HepG2 (cell line): Measurements from ENCODE around the gene MORC1. TPM values are rescaled to one million over a fixed set of nuclear protein-coding genes. Genes with fewer than 3 reads are reported as not detected.

ENCODE experiments used
- ATAC-seq: fragments of 200-7000 bp; cut with Tn5 transposase; 3 replicates; pipeline ENCODE4 v1.9.1; 2020; ENCODE audit warnings: mild to moderate bottlenecking, moderate library complexity
- BruUV-seq: library from RNA; stranded (reverse); fragments of 400-500 nt; replicated peaks from 2 replicates; lab custom pipeline; 2021; lab: Mats Ljungman, UMichigan
- CTCF ChIA-PET: fragments of 300-600 bp; formaldehyde crosslinking; extraction: SDS; loops from one replicate; lab custom pipeline; 2021; ENCODE audit warnings: low total read pairs, inconsistent platforms, low intra/inter-chr PET ratio; lab: Yijun Ruan, JAX
- POLR2A ChIA-PET: fragments of 350-600 bp; sonication (Branson Sonifier 250); formaldehyde crosslinking; loops from one replicate; lab custom pipeline; 2020; ENCODE audit warnings: antibody characterized with exemption, inconsistent platforms; lab: Yijun Ruan, JAX
- DNase-seq: peaks from one replicate; pipeline ENCODE4 v3.0.0-alpha.2; 2015; ENCODE audit warnings: low spot score
- FAIRE-seq: peaks from 3 replicates; lab custom pipeline; 2011; peaks lifted over from hg19 to GRCh38; lab: Jason Lieb, UNC
- H2AFZ ChIP-seq: one replicate; pipeline ENCODE4 v1.6.1; 2011; ENCODE audit warnings: low read length, inconsistent platforms
- H3K27ac ChIP-seq: fragments of 300-600 bp; 3 replicates; pipeline ENCODE4 v1.8.0; 2011; ENCODE audit warnings: mixed run types, mild to moderate bottlenecking, mixed read lengths, low read length, inconsistent platforms; ENCODE audit not compliant: insufficient read depth; ENCODE audit errors: extremely low read length
- H3K27me3 ChIP-seq, 2 experiments: fragments of 200-600 bp in 1 of 2; 2 replicates in 1 of 2; 3 replicates in 1 of 2; pipeline versions ENCODE4 v1.6.0 to v1.8.0; 2011; ENCODE audit warnings: low read length in 2 of 2, mild to moderate bottlenecking in 2 of 2, moderate library complexity in 2 of 2, inconsistent platforms in 1 of 2; ENCODE audit not compliant: insufficient read depth in 2 of 2, control insufficient read depth in 1 of 2
- H3K36me3 ChIP-seq, 2 experiments: fragments of 200-600 bp in 1 of 2; replicated peaks in 1 of 2; 2 replicates in 1 of 2; 3 replicates in 1 of 2; pipeline versions ENCODE4 v1.5.1 to v1.8.0; 2011; ENCODE audit warnings: low read length in 2 of 2, inconsistent platforms in 1 of 2; ENCODE audit not compliant: insufficient read depth in 2 of 2, control insufficient read depth in 1 of 2
- H3K4me1 ChIP-seq: 2 replicates; pipeline ENCODE4 v1.5.1; 2012; ENCODE audit warnings: low read length, inconsistent platforms; ENCODE audit not compliant: insufficient read depth
- H3K4me2 ChIP-seq: 2 replicates; pipeline ENCODE4 v1.6.0; 2011; ENCODE audit warnings: low read depth, low read length, inconsistent platforms
- H3K4me3 ChIP-seq, 3 experiments: fragments of 200-600 bp in 1 of 3; sonication (generic), shearing (Covaris generic) in 1 of 3; replicated peaks in 1 of 3; 2 replicates each; pipeline ENCODE4 v1.5.1; 2011 to 2016; ENCODE audit warnings: low read length in 3 of 3, inconsistent platforms in 2 of 3, low read depth in 2 of 3, mild to moderate bottlenecking in 2 of 3, control low read depth in 1 of 3, mixed read lengths in 1 of 3; ENCODE audit not compliant: insufficient read depth in 1 of 3
- H3K79me2 ChIP-seq: one replicate; pipeline ENCODE4 v1.6.1; 2011; ENCODE audit warnings: low read length, inconsistent platforms; ENCODE audit not compliant: insufficient read depth
- H3K9ac ChIP-seq: 2 replicates; pipeline ENCODE4 v1.6.0; 2011; ENCODE audit warnings: mild to moderate bottlenecking, low read depth, low read length, inconsistent platforms; ENCODE audit not compliant: insufficient read depth
- H3K9me3 ChIP-seq: 2 replicates; pipeline ENCODE4 v1.5.1; 2012; ENCODE audit warnings: mild to moderate bottlenecking, low read length
- H4K20me1 ChIP-seq: 2 replicates; pipeline ENCODE4 v1.6.0; 2011; ENCODE audit warnings: inconsistent platforms, mild to moderate bottlenecking, low read length, moderate library complexity; ENCODE audit not compliant: insufficient read depth
- ARNTL ChIP-seq: sonication (generic); formaldehyde crosslinking; IDR thresholded peaks from 2 replicates; pipeline ENCODE4 v1.4.0; 2020; ENCODE audit warnings: mild to moderate bottlenecking, missing genetic modification reagents
- BRF2 ChIP-seq: sonication (generic); formaldehyde crosslinking; IDR thresholded peaks from 2 replicates; pipeline ENCODE4 v1.8.1; 2022; ENCODE audit warnings: mild to moderate bottlenecking, missing genetic modification reagents
- CENPX ChIP-seq: sonication (generic); formaldehyde crosslinking; IDR thresholded peaks from 2 replicates; pipeline ENCODE4 v1.9.0; 2021; ENCODE audit warnings: mild to moderate bottlenecking, missing genetic modification reagents, moderate library complexity
- ERF ChIP-seq: IDR thresholded peaks from 2 replicates; pipeline ENCODE4 v1.6.1; 2018; ENCODE audit warnings: missing biosample characterization, missing genetic modification reagents
- GATAD2A ChIP-seq: IDR thresholded peaks from 2 replicates; pipeline ENCODE4 v1.6.1; 2016
- MEF2D ChIP-seq: sonication (generic); formaldehyde crosslinking; IDR thresholded peaks from 2 replicates; pipeline ENCODE4 v1.5.1; 2020; ENCODE audit warnings: mild to moderate bottlenecking, missing genetic modification reagents
- MIXL1 ChIP-seq: IDR thresholded peaks from 2 replicates; pipeline ENCODE4 v1.6.1; 2016
- MZF1 ChIP-seq: sonication (generic); formaldehyde crosslinking; IDR thresholded peaks from 2 replicates; pipeline ENCODE4 v1.8.1; 2023; ENCODE audit warnings: mild to moderate bottlenecking, missing genetic modification reagents, borderline replicate concordance
- NCOR1 ChIP-seq: fragments of 200-600 bp; sonication (generic); IDR thresholded peaks from 2 replicates; pipeline ENCODE4 v1.7.0; 2017; ENCODE audit warnings: antibody characterized with exemption, low read length, borderline replicate concordance
- NR2C2 ChIP-seq: sonication (generic); formaldehyde crosslinking; IDR thresholded peaks from 2 replicates; pipeline ENCODE4 v1.4.0; 2020; ENCODE audit warnings: missing genetic modification reagents, mild to moderate bottlenecking, moderate library complexity, borderline replicate concordance
- POLR2G ChIP-seq: fragments of 200-400 bp; formaldehyde crosslinking; IDR thresholded peaks from 2 replicates; pipeline ENCODE4 v1.6.1; 2018; ENCODE audit warnings: mild to moderate bottlenecking, low read depth, low read length, moderate library complexity
- ZFP36L1 ChIP-seq: sonication (generic); formaldehyde crosslinking; IDR thresholded peaks from 2 replicates; pipeline ENCODE4 v1.8.0; 2022; ENCODE audit warnings: mild to moderate bottlenecking, missing genetic modification reagents, moderate library complexity
- ZKSCAN8 ChIP-seq: IDR thresholded peaks from 2 replicates; pipeline ENCODE4 v1.6.1; 2016; ENCODE audit warnings: borderline replicate concordance, missing genetic modification reagents, missing compliant biosample characterization
- ZNF253 ChIP-seq: sonication (generic); formaldehyde crosslinking; IDR thresholded peaks from 2 replicates; pipeline ENCODE4 v1.8.0; 2022; ENCODE audit warnings: mild to moderate bottlenecking, missing genetic modification reagents, borderline replicate concordance
- ZNF616 ChIP-seq: sonication (generic); formaldehyde crosslinking; IDR thresholded peaks from 2 replicates; pipeline ENCODE4 v1.5.0; 2020; ENCODE audit warnings: low read depth, mild to moderate bottlenecking, missing genetic modification reagents
- WGBS: methylation state at CpG from one replicate; pipeline ENCODE4 v1.1.6; 2017; ENCODE audit warnings: low lambda C conversion rate; 5-methylcytosine and 5-hydroxymethylcytosine counted together
- in situ Hi-C: cut with HindIII; loops from 2 replicates; pipeline ENCODE4 v1.10.0; 2017; ENCODE audit warnings: low pct_unique_long_range_greater_than_20kb; ENCODE audit not compliant: extremely low pct_ligation_motif_present
- intact Hi-C: fragments of 100-400 bp; cut with micrococcal nuclease; formaldehyde crosslinking; loops from one replicate; pipeline ENCODE4 v1.10.0; 2022; ENCODE audit not compliant: unreplicated experiment
- polyA plus RNA-seq, 8 experiments: library from polyadenylated mRNA; depleted of rRNA in 3 of 8; stranded (reverse) in 7 of 8; unstranded in 1 of 8; fragments of >200 nt; fragmentation: Illumina TruSeq in 4 of 8; extraction: Trizol in 4 of 8; gene quantifications; 2 replicates each; pipeline versions ENCODE4 v1.2.1 to v1.2.3, GENCODE V29; 2011 to 2016; ENCODE audit warnings: low read depth in 4 of 8, missing spikeins in 1 of 8, mixed read lengths in 1 of 8; ENCODE audit not compliant: insufficient read depth in 1 of 8
- total RNA-seq, 5 experiments: library from RNA; depleted of rRNA; stranded (reverse); fragments of >200 nt; fragmentation: Illumina TruSeq; extraction: Trizol; gene quantifications; 2 replicates each; pipeline ENCODE4 v1.2.3, GENCODE V29; 2016; ENCODE audit warnings: low read depth in 1 of 5
- TF ChIP-seq, protein P1 (sequence below): sonication (generic); formaldehyde crosslinking; IDR thresholded peaks from 2 replicates; pipeline ENCODE4 v1.4.0; 2020; ENCODE audit warnings: missing genetic modification reagents
- TF ChIP-seq, protein P2 (sequence below), 2 experiments: sonication (generic) in 1 of 2; formaldehyde crosslinking in 1 of 2; IDR thresholded peaks; 2 replicates each; pipeline versions ENCODE4 v1.6.1 to v1.9.0; 2014 to 2022; ENCODE audit warnings: antibody characterized with exemption in 1 of 2, borderline replicate concordance in 1 of 2, inconsistent platforms in 1 of 2, low read depth in 1 of 2, missing genetic modification reagents in 1 of 2

Gene MORC1
- total and polyA plus RNA-seq, 2 of the 13 experiments (the other 11 are each of a cell fraction or from before 2014, with no cell fraction given) = not detected

DNA sequence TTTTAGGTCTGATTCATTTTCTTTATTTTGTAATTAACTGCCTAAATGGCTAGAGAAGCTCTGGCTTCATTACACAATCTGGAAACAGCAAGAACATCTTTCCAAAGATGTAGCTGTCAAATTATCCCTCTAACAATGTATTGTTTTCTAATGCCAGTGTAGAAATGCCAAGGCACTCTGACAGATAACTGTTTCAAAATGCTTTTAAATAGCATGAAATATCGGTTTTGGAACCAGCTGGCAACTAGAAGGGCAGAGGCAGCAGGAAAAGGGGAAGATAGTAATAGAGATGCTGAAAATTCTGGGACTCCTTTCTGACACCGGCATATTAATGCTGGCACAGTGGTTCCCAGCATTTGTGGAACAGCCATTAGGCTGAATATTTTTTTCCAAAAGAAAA lies 26.1 kb downstream of the MORC1 start (continued):
- no peak for TF ChIP-seq MZF1 (CRISPR knock-in tag)
- no peak for TF ChIP-seq POLR2G
- no peak for TF ChIP-seq ZKSCAN8 (CRISPR knock-in tag)
- TF ChIP-seq MIXL1 (CRISPR knock-in tag) = no peak
- TF ChIP-seq CENPX = no peak

- WGBS = 0% methylated on average over 1 of the region's 1 CpG
- in situ Hi-C loops = no loop called here
- H3K27ac ChIP-seq = no peak overlapping the region
- no peaks in the 10 kb centered on the region for H3K79me2 ChIP-seq
- no peaks in the 10 kb centered on the region for H3K4me1 ChIP-seq
- DNase-seq (no peak), FAIRE-seq (no peak), ATAC-seq (no peak)
- no TSS peak for BruUV-seq
- H3K27me3 ChIP-seq = no peaks in the 10 kb centered on the region
- H3K36me3 ChIP-seq = no peaks in the 10 kb centered on the region
- no peak overlapping the region for H2AFZ ChIP-seq
- ChIA-PET CTCF (no interaction called here), POLR2A (no interaction called here)
- H3K9me3 ChIP-seq = no peaks in the 10 kb centered on the region
- H3K4me2 ChIP-seq = no peak overlapping the region
- no peak overlapping the region for H3K4me3 ChIP-seq
- no peak overlapping the region for H3K9ac ChIP-seq
- intact Hi-C loops = no loop called here
- no peaks in the 10 kb centered on the region for H4K20me1 ChIP-seq
- TF ChIP-seq ZFP36L1 (CRISPR knock-in tag) = no peak
- TF ChIP-seq BRF2 (CRISPR knock-in tag) = no peak
- no peak for TF ChIP-seq GATAD2A (CRISPR knock-in tag)
- TF ChIP-seq ZNF253 (CRISPR knock-in tag) = no peak
- TF ChIP-seq, protein P1, sequence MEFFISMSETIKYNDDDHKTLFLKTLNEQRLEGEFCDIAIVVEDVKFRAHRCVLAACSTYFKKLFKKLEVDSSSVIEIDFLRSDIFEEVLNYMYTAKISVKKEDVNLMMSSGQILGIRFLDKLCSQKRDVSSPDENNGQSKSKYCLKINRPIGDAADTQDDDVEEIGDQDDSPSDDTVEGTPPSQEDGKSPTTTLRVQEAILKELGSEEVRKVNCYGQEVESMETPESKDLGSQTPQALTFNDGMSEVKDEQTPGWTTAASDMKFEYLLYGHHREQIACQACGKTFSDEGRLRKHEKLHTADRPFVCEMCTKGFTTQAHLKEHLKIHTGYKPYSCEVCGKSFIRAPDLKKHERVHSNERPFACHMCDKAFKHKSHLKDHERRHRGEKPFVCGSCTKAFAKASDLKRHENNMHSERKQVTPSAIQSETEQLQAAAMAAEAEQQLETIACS (CRISPR knock-in tag) = no peak
- TF ChIP-seq ZNF616 (CRISPR knock-in tag) = no peak
- no peak for TF ChIP-seq ARNTL (CRISPR knock-in tag)
- no peak for TF ChIP-seq NR2C2 (CRISPR knock-in tag)
- TF ChIP-seq, protein P2, sequence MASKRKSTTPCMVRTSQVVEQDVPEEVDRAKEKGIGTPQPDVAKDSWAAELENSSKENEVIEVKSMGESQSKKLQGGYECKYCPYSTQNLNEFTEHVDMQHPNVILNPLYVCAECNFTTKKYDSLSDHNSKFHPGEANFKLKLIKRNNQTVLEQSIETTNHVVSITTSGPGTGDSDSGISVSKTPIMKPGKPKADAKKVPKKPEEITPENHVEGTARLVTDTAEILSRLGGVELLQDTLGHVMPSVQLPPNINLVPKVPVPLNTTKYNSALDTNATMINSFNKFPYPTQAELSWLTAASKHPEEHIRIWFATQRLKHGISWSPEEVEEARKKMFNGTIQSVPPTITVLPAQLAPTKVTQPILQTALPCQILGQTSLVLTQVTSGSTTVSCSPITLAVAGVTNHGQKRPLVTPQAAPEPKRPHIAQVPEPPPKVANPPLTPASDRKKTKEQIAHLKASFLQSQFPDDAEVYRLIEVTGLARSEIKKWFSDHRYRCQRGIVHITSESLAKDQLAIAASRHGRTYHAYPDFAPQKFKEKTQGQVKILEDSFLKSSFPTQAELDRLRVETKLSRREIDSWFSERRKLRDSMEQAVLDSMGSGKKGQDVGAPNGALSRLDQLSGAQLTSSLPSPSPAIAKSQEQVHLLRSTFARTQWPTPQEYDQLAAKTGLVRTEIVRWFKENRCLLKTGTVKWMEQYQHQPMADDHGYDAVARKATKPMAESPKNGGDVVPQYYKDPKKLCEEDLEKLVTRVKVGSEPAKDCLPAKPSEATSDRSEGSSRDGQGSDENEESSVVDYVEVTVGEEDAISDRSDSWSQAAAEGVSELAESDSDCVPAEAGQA (IDR thresholded peaks at IDR 0.05; ENCODE audit: low read depth) = no peak
- TF ChIP-seq, protein P2 (CRISPR knock-in tag; IDR thresholded peaks at IDR 0.05; ENCODE audit: borderline replicate concordance) = no peak
- no peak for TF ChIP-seq ERF (CRISPR knock-in tag)
- TF ChIP-seq MEF2D (CRISPR knock-in tag) = no peak
- no peak for TF ChIP-seq NCOR1
These were observed 28.7 kb downstream of the MORC1 start for GRCh38 chr3:109089265-109089664.
